ENCODE measurements around the gene ZFR.

DNA sequence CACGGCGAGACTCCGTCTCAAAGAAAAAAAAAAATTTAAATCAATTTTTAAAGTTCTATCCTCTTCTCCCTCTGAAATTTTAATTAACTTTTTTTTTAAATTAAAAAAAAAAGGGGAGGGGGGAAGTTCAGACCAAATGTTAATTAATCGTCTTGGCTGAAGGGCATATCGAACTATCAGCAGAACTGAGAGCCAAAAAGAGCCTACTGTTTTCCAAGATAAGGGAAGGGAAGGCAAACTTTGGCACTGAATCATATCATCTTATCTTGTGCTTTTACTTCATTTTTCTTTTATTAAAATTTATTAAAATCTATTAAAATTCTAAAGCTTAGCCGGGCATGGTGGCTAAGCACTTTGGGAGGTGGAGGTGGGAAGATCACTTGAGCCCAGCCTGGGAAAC lies 85.9 kb downstream of the ZFR start:
- TF ChIP-seq CTCF (IDR thresholded peaks at IDR 0.05) (no peak), POLR2AphosphoS5 (IDR thresholded peaks at IDR 0.05) (no peak)
